Activated CD4-positive, alpha-beta memory T cell treated with anti-CD3 and anti-CD28 coated beads, Interleukin-2, amount 10 ng/mL, durations not matched to agents 7 days and 5 days (primary cell): ENCODE results near the gene POLR3E. TPM values are rescaled to one million over a fixed set of nuclear protein-coding genes. Genes with fewer than 3 reads are reported as not detected.

Experiments used
- CTCF ChIA-PET: fragments of 350-600 bp; sonication (Branson Sonifier 250); formaldehyde crosslinking; loops from one replicate; lab custom pipeline; 2021; ENCODE audit warnings: antibody characterized with exemption, inconsistent platforms; lab: Charles Lee
- POLR2A ChIA-PET: fragments of 350-600 bp; sonication (Branson Sonifier 250); formaldehyde crosslinking; loops from one replicate; lab custom pipeline; 2021; ENCODE audit warnings: antibody characterized with exemption; lab: Charles Lee
- DNase-seq: peaks from one replicate; pipeline ENCODE4 v3.0.0-alpha.2; 2020
- H3K27ac Mint-ChIP-seq: one replicate; pipeline ENCODE4 v1.8.0; 2021; ENCODE audit warnings: mild to moderate bottlenecking, mixed read lengths
- H3K27me3 Mint-ChIP-seq: one replicate; pipeline ENCODE4 v1.8.0; 2021; ENCODE audit warnings: mixed read lengths
- H3K36me3 Mint-ChIP-seq: one replicate; pipeline ENCODE4 v1.8.0; 2021; ENCODE audit warnings: low read depth, mixed read lengths
- H3K4me1 Mint-ChIP-seq: one replicate; pipeline ENCODE4 v1.8.0; 2021; ENCODE audit warnings: mixed read lengths
- H3K4me3 Mint-ChIP-seq: one replicate; pipeline ENCODE4 v1.8.0; 2021; ENCODE audit warnings: mild to moderate bottlenecking, mixed read lengths
- H3K9me3 Mint-ChIP-seq: one replicate; pipeline ENCODE4 v1.8.0; 2021; ENCODE audit warnings: mixed read lengths
- total RNA-seq, 2 experiments: library from RNA; stranded (reverse); gene quantifications; one replicate each; pipeline ENCODE4 v1.2.3, GENCODE V29; 2021

Gene POLR3E
- total RNA-seq, 2 experiments from 2014 or later = 50.7 TPM

- Mint-ChIP-seq H3K36me3 (peaks cover 36% of the 10 kb centered on the region), H3K9me3 (no peaks in the 10 kb centered on the region), H3K4me3 (no peak overlapping the region), H3K27me3 (no peaks in the 10 kb centered on the region), H3K4me1 (no peaks in the 10 kb centered on the region), H3K27ac (no peak overlapping the region)
- POLR2A ChIA-PET = no interaction called here
- no peak for DNase-seq
- CTCF ChIA-PET = interaction anchor here (1.2 kb wide), 1 partner anchor 12 kb away, joined by 3 read pairs; no protein-coding TSS in a partner anchor
Observed at GRCh38 chr16:22312897-22313781, 15.9 kb downstream of the POLR3E start.

- no peak for DNase-seq
- Mint-ChIP-seq H3K36me3 (peaks cover 36% of the 10 kb centered on the region), H3K9me3 (no peaks in the 10 kb centered on the region), H3K4me1 (no peaks in the 10 kb centered on the region), H3K27me3 (no peaks in the 10 kb centered on the region), H3K27ac (no peak overlapping the region), H3K4me3 (no peak overlapping the region)
- ChIA-PET CTCF (interaction anchor here (1.4 kb wide), 1 partner anchor 13 kb away, joined by 3 read pairs; no protein-coding TSS in a partner anchor), POLR2A (interaction anchor here (1.1 kb wide), 1 partner anchor 14 kb away, joined by 3 read pairs; no protein-coding TSS in a partner anchor)
Observed at GRCh38 chr16:22313876-22314470, 16.8 kb downstream of the POLR3E start.

- no peaks in the 10 kb centered on the region for H3K9me3 Mint-ChIP-seq
- no peaks in the 10 kb centered on the region for H3K4me1 Mint-ChIP-seq
- H3K36me3 Mint-ChIP-seq = peaks cover 41% of the 10 kb centered on the region
- DNase-seq = no peak
- ChIA-PET CTCF (interaction anchor here (1.4 kb wide), 1 partner anchor 14 kb away, joined by 3 read pairs; no protein-coding TSS in a partner anchor), POLR2A (interaction anchor here (1.1 kb wide), 1 partner anchor 15 kb away, joined by 3 read pairs; no protein-coding TSS in a partner anchor)
- H3K27me3 Mint-ChIP-seq = no peaks in the 10 kb centered on the region
- H3K27ac Mint-ChIP-seq = no peak overlapping the region
- no peak overlapping the region for H3K4me3 Mint-ChIP-seq
Observed at GRCh38 chr16:22314661-22315626, 17.7 kb downstream of the POLR3E start.

GRCh38 chr16:22315979-22316378 lies 18.8 kb downstream of the POLR3E start:
- Mint-ChIP-seq H3K27ac (no peak overlapping the region), H3K4me1 (no peaks in the 10 kb centered on the region), H3K9me3 (no peaks in the 10 kb centered on the region), H3K36me3 (peaks cover 48% of the 10 kb centered on the region), H3K4me3 (no peak overlapping the region), H3K27me3 (no peaks in the 10 kb centered on the region)
- no peak for DNase-seq
- CTCF ChIA-PET = no interaction called here
- POLR2A ChIA-PET = no interaction called here

GRCh38 chr16:22316411-22316811 lies 19.2 kb downstream of the POLR3E start:
- Mint-ChIP-seq H3K4me3 (no peak overlapping the region), H3K9me3 (no peaks in the 10 kb centered on the region), H3K4me1 (peaks cover 4% of the 10 kb centered on the region), H3K36me3 (peaks cover 52% of the 10 kb centered on the region), H3K27me3 (no peaks in the 10 kb centered on the region), H3K27ac (no peak overlapping the region)
- ChIA-PET CTCF (no interaction called here), POLR2A (no interaction called here)
- DNase-seq = no peak

GRCh38 chr16:22317001-22317530 lies 19.9 kb downstream of the POLR3E start:
- CTCF ChIA-PET = no interaction called here
- DNase-seq = no peak
- no peaks in the 10 kb centered on the region for H3K9me3 Mint-ChIP-seq
- no peaks in the 10 kb centered on the region for H3K27me3 Mint-ChIP-seq
- POLR2A ChIA-PET = no interaction called here
- H3K4me1 Mint-ChIP-seq = peaks cover 4% of the 10 kb centered on the region
- H3K4me3 Mint-ChIP-seq = no peak overlapping the region
- peaks cover 50% of the 10 kb centered on the region for H3K36me3 Mint-ChIP-seq
- no peak overlapping the region for H3K27ac Mint-ChIP-seq

- H3K9me3 Mint-ChIP-seq = no peaks in the 10 kb centered on the region
- no peak overlapping the region for H3K27ac Mint-ChIP-seq
- POLR2A ChIA-PET = no interaction called here
- CTCF ChIA-PET = interaction anchor here (0.7 to 2.1 kb wide), 2 partner anchors 18 to 745 kb away, joined by 3 to 11 read pairs; no protein-coding TSS in a partner anchor
- no peak overlapping the region for H3K4me3 Mint-ChIP-seq
- no peaks in the 10 kb centered on the region for H3K27me3 Mint-ChIP-seq
- no peak for DNase-seq
- peaks cover 52% of the 10 kb centered on the region for H3K36me3 Mint-ChIP-seq
- peaks cover 4% of the 10 kb centered on the region for H3K4me1 Mint-ChIP-seq
Observed at GRCh38 chr16:22317625-22318024, 20.4 kb downstream of the POLR3E start.

GRCh38 chr16:22318690-22319358 lies 21.6 kb downstream of the POLR3E start:
- no peak overlapping the region for H3K27ac Mint-ChIP-seq
- ChIA-PET CTCF (interaction anchor here (0.8 to 2.1 kb wide), 10 partner anchors 10 to 127 kb away, joined by 3 to 11 read pairs (median 4); partner anchors contain the start of gene EEF2K), POLR2A (interaction anchor here (0.9 to 1.0 kb wide), 2 partner anchors 55 to 57 kb away, joined by 3 read pairs; no protein-coding TSS in a partner anchor)
- peaks cover 4% of the 10 kb centered on the region for H3K4me1 Mint-ChIP-seq
- no peak overlapping the region for H3K4me3 Mint-ChIP-seq
- H3K27me3 Mint-ChIP-seq = no peaks in the 10 kb centered on the region
- H3K36me3 Mint-ChIP-seq = peaks cover 52% of the 10 kb centered on the region
- DNase-seq = peak; percentile 70
- no peaks in the 10 kb centered on the region for H3K9me3 Mint-ChIP-seq

- H3K27me3 Mint-ChIP-seq = no peaks in the 10 kb centered on the region
- ChIA-PET CTCF (interaction anchor here (0.6 to 1.8 kb wide), 19 partner anchors 9 to 1134 kb away, joined by 3 to 8 read pairs (median 5); partner anchors contain the start of gene EEF2K), POLR2A (interaction anchor here (0.6 to 1.0 kb wide), 3 partner anchors 33 to 54 kb away, joined by 3 to 5 read pairs (median 4); partner anchors contain the start of gene CDR2)
- no peak overlapping the region for H3K27ac Mint-ChIP-seq
- peaks cover 4% of the 10 kb centered on the region for H3K4me1 Mint-ChIP-seq
- no peaks in the 10 kb centered on the region for H3K9me3 Mint-ChIP-seq
- H3K4me3 Mint-ChIP-seq = no peak overlapping the region
- peaks cover 54% of the 10 kb centered on the region for H3K36me3 Mint-ChIP-seq
- DNase-seq = no peak
Observed at GRCh38 chr16:22320572-22321339, 23.5 kb downstream of the POLR3E start.

GRCh38 chr16:22321340-22322001 lies 24.3 kb downstream of the POLR3E start:
- no peaks in the 10 kb centered on the region for H3K9me3 Mint-ChIP-seq
- POLR2A ChIA-PET = interaction anchor here (0.6 to 1.0 kb wide), 3 partner anchors 32 to 54 kb away, joined by 3 to 5 read pairs (median 4); partner anchors contain the start of gene CDR2
- H3K4me3 Mint-ChIP-seq = no peak overlapping the region
- CTCF ChIA-PET = interaction anchor here (0.6 to 1.3 kb wide), 18 partner anchors 8 to 1135 kb away, joined by 3 to 8 read pairs (median 6); partner anchors contain the start of gene EEF2K
- peaks cover 48% of the 10 kb centered on the region for H3K36me3 Mint-ChIP-seq
- no peaks in the 10 kb centered on the region for H3K27me3 Mint-ChIP-seq
- peak; percentile 80 for DNase-seq
- no peak overlapping the region for H3K27ac Mint-ChIP-seq
- H3K4me1 Mint-ChIP-seq = peaks cover 4% of the 10 kb centered on the region
